ENCODE data around the gene TAC4.

DNA sequence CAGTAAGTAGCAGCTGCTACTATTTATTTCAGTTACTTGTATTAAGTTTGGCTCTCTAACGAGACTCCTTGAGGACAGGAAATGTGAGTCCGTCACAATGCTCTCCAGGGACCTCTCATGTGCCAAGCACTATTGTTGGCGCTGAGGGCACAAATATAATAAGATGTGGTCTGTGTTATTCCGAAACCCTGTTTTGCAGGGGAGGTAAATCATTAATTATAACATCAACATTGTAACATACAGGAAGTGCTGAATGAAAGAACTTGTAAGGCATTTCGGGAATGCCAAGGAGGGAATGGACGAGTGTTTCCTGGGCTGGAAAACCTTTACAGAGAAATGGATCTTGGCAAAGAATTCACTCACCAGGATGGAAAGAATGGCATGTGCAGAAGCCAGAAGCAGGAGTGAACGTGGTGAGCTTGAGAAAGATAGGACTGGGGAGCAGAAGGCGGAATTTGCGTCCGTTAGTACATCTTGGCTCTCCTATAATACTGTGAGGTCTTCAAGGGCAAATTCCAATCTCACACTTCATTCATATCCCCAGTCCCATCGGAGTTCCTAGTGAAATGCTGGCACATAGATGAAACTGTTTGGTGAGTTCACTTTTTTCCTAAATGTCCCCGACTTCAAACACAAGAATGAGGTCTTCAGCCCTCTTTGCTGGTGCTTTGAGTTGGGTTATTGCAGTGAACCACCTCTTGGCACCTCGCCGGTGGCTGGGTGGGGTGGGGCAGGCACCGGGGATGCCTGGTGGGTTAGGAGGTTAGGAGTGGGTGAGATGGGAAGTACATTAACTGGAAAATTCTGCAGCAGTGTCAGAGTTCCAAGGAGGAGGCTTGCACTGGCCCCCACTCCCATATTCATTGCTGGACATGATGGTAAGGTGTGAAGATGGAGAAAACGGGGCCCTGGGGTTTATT, 11.5 kb downstream of the TAC4 start:
- TF ChIP-seq, protein P1, sequence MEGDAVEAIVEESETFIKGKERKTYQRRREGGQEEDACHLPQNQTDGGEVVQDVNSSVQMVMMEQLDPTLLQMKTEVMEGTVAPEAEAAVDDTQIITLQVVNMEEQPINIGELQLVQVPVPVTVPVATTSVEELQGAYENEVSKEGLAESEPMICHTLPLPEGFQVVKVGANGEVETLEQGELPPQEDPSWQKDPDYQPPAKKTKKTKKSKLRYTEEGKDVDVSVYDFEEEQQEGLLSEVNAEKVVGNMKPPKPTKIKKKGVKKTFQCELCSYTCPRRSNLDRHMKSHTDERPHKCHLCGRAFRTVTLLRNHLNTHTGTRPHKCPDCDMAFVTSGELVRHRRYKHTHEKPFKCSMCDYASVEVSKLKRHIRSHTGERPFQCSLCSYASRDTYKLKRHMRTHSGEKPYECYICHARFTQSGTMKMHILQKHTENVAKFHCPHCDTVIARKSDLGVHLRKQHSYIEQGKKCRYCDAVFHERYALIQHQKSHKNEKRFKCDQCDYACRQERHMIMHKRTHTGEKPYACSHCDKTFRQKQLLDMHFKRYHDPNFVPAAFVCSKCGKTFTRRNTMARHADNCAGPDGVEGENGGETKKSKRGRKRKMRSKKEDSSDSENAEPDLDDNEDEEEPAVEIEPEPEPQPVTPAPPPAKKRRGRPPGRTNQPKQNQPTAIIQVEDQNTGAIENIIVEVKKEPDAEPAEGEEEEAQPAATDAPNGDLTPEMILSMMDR (IDR thresholded peaks at IDR 0.05 in 2 of 3, conservative IDR thresholded peaks at IDR 0.05 in 1 of 3; ENCODE audit: control insufficient read depth in 2 of 3, extremely low read depth in 1 of 3, insufficient read depth in 1 of 3, low read depth in 3 of 3, low read length in 3 of 3) = no peak
- TF ChIP-seq FOS (IDR thresholded peaks at IDR 0.05; ENCODE audit: borderline replicate concordance, extremely low read depth, insufficient read length) (no peak), NR2C2 (IDR thresholded peaks at IDR 0.05; ENCODE audit: borderline replicate concordance, control insufficient read depth, insufficient read length, low read depth) (no peak), POLR2A (IDR thresholded peaks at IDR 0.05; ENCODE audit: low read depth, low read length) (no peak), NBN (IDR thresholded peaks at IDR 0.05) (no peak), ZZZ3 (IDR thresholded peaks at IDR 0.05; ENCODE audit: control insufficient read depth, insufficient read length, low read depth) (no peak), ETV6 (conservative IDR thresholded peaks at IDR 0.05 in 1 of 2, IDR thresholded peaks at IDR 0.05 in 1 of 2; ENCODE audit: borderline replicate concordance in 1 of 2, low read depth in 1 of 2) (no peak), EGR1 (IDR thresholded peaks at IDR 0.05; ENCODE audit: borderline replicate concordance in 1 of 2, low read depth in 2 of 2, low read length in 2 of 2) (no peak)
- TF ChIP-seq, protein P2, sequence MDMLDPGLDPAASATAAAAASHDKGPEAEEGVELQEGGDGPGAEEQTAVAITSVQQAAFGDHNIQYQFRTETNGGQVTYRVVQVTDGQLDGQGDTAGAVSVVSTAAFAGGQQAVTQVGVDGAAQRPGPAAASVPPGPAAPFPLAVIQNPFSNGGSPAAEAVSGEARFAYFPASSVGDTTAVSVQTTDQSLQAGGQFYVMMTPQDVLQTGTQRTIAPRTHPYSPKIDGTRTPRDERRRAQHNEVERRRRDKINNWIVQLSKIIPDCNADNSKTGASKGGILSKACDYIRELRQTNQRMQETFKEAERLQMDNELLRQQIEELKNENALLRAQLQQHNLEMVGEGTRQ (IDR thresholded peaks at IDR 0.05; ENCODE audit: borderline replicate concordance, low read depth, low read length) = no peak
- TF ChIP-seq, protein P3, sequence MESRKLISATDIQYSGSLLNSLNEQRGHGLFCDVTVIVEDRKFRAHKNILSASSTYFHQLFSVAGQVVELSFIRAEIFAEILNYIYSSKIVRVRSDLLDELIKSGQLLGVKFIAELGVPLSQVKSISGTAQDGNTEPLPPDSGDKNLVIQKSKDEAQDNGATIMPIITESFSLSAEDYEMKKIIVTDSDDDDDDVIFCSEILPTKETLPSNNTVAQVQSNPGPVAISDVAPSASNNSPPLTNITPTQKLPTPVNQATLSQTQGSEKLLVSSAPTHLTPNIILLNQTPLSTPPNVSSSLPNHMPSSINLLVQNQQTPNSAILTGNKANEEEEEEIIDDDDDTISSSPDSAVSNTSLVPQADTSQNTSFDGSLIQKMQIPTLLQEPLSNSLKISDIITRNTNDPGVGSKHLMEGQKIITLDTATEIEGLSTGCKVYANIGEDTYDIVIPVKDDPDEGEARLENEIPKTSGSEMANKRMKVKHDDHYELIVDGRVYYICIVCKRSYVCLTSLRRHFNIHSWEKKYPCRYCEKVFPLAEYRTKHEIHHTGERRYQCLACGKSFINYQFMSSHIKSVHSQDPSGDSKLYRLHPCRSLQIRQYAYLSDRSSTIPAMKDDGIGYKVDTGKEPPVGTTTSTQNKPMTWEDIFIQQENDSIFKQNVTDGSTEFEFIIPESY (IDR thresholded peaks at IDR 0.05) = no peak
